ENCODE data around the gene LONP2.

The LONP2 gene

DNA sequence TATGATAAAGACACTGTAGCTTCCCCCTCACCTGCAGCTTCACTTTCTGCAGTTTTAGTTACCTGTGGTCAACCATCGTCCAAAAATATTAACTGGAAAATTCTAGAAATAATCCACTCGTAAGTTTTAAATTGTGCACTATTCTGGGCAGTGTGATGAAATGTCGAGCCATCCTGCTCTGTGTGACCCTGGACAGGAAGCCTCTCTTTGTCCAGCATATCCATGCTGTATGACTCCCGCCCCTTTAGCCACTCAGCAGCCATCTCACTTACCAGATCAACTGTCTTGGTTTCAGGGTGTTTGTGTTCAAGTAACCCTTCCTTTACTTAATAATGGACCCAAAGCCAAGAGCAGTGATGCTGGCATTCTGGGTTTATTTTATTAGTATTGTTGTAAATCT, 85.0 kb downstream of the LONP2 start:
- no peak overlapping the region for H3K4me3 ChIP-seq (ENCODE audit: control insufficient read depth, low read depth, low read length)
- TF ChIP-seq, protein P1, sequence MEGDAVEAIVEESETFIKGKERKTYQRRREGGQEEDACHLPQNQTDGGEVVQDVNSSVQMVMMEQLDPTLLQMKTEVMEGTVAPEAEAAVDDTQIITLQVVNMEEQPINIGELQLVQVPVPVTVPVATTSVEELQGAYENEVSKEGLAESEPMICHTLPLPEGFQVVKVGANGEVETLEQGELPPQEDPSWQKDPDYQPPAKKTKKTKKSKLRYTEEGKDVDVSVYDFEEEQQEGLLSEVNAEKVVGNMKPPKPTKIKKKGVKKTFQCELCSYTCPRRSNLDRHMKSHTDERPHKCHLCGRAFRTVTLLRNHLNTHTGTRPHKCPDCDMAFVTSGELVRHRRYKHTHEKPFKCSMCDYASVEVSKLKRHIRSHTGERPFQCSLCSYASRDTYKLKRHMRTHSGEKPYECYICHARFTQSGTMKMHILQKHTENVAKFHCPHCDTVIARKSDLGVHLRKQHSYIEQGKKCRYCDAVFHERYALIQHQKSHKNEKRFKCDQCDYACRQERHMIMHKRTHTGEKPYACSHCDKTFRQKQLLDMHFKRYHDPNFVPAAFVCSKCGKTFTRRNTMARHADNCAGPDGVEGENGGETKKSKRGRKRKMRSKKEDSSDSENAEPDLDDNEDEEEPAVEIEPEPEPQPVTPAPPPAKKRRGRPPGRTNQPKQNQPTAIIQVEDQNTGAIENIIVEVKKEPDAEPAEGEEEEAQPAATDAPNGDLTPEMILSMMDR (IDR thresholded peaks at IDR 0.05; ENCODE audit: control insufficient read depth, insufficient read depth, low read depth, low read length, missing control alignments), result no peak

DNA sequence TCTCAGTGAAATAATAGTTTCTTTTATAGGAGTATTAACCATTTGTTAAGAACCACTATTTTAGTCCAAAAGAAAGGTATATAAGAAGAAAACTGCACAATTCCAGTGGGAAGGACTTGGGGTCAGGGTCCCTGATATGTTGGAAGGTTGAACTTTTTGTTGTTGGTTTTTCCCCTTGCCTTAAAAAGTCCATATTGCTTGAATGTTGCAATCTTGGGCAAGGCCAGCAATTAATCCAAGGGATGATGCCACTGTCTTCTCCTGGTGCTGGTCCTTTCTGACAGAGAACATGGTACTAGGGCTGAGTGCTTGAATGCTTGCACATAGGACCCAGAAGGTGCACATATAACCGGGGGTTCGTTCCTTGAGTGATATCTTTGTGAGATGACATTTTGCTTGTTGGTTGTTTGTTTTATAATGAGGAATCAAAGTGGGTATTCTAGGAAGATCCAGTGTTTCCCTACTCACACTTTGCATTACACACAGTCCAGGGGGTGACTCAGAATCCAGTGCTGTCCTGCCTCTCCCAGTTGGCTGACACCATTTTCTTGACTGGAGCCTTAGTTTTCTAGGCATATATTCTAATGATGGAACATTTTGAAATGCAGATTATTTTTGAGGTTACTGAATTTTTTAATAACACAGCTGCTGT, 86.2 kb downstream of the LONP2 start:
- DNase-seq (ENCODE audit: low read depth), result no peak
- no peak overlapping the region for H3K4me3 ChIP-seq (ENCODE audit: control insufficient read depth, low read depth, low read length)

More for the DNA sequence above, 85.0 kb downstream of the LONP2 start:
- DNase-seq (ENCODE audit: low read depth), result no peak

DNA sequence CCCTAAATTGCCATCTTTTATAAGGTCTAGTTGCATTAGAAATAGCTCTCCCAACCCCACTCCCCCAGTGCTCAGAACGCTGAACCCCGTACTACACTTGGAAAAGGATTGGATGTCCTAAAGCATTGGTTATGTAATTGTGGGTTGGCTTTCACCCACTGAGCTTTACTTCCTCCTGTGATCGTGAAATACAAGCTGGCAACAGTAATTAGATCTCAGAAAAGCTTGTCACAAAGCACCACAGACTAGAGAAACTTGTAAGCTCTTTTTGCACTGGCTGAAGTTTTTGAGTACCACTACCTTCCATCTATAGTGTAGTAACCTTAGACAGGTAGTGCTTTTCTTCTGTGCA, 86.7 kb downstream of the LONP2 start:
- no peak for DNase-seq (ENCODE audit: low read depth)
- TF ChIP-seq, protein P1 (IDR thresholded peaks at IDR 0.05; ENCODE audit: control insufficient read depth, insufficient read depth, low read depth, low read length, missing control alignments), result no peak
- H3K4me3 ChIP-seq (ENCODE audit: control insufficient read depth, low read depth, low read length), result no peak overlapping the region

More for the DNA sequence above, 86.2 kb downstream of the LONP2 start:
- TF ChIP-seq, protein P1 (IDR thresholded peaks at IDR 0.05; ENCODE audit: control insufficient read depth, insufficient read depth, low read depth, low read length, missing control alignments), result no peak

DNA sequence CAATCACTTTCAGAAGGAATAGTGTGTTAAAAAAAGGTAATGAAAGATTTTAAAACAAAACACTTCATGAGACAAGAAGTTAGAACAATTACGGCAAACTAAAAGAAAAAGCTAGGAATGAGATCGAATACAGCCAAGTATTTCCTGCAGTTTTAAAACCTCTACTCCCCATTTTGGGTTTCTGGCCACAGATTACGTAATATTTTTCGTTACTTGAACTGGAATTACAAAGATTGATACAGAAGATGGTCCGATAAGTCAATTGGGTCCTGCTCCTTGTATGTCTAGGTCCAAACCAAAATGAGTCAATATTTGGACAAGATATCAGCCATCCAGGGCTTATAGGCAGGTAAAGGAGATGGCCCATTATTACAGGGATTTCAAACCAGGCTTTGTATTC, 88.9 kb downstream of the LONP2 start:
- no peak overlapping the region for H3K4me3 ChIP-seq (ENCODE audit: control insufficient read depth, low read depth, low read length)
- TF ChIP-seq, protein P1 (IDR thresholded peaks at IDR 0.05; ENCODE audit: control insufficient read depth, insufficient read depth, low read depth, low read length, missing control alignments), result no peak
- no peak for DNase-seq (ENCODE audit: low read depth)

DNA sequence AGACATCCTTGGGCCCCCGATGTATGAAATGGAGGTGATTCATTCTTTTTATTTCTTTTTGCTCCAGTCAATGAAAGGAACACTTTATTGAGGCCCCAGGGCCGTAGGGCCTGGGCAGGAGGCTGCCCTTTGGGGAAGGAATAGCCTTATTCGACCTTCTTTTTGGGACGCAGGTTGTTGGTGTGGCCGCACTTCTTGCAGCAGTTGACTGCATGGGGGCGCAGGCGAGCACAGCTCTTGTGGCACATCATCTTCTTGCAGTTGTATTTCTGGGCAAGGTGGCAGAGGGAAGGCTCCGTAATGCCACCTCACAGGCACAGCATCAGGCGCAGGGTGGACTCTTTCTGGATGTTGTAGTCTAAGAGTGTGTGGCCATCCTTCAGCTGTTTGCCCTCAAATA, 90.2 kb downstream of the LONP2 start:
- no peak for DNase-seq (ENCODE audit: low read depth)
- TF ChIP-seq, protein P1 (IDR thresholded peaks at IDR 0.05; ENCODE audit: control insufficient read depth, insufficient read depth, low read depth, low read length, missing control alignments), result no peak

DNA sequence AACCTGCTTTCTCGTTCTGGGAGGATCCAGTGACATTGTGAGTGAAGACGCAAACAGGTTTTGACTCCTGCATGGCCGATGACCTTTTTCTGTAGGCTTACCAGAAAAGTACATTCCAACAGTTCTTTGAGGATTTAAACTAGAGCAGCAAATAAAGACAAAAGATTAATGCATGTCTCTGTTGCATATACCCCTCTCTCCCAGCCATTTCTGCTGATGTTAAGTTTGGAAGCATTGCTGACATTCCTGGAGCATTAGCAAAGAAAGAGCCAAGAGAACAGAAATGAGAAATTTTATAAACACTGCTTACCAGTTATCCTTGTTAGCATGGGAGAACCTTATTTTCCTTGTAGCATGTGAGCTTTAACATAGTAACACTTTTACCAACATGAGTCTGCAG, 91.9 kb downstream of the LONP2 start:
- DNase-seq (ENCODE audit: low read depth), result no peak

More for the DNA sequence above, 90.2 kb downstream of the LONP2 start:
- no peak overlapping the region for H3K4me3 ChIP-seq (ENCODE audit: control insufficient read depth, low read depth, low read length)

More for the DNA sequence above, 91.9 kb downstream of the LONP2 start:
- TF ChIP-seq, protein P1 (IDR thresholded peaks at IDR 0.05; ENCODE audit: control insufficient read depth, insufficient read depth, low read depth, low read length, missing control alignments), result no peak
- H3K4me3 ChIP-seq (ENCODE audit: control insufficient read depth, low read depth, low read length), result no peak overlapping the region

All from AG09309 (cell line).